H9 (cell line): ENCODE results near the gene UBP1. TPM values are rescaled to one million over a fixed set of nuclear protein-coding genes. Genes with fewer than 3 reads are reported as not detected.

Source experiments
- DNase-seq: peaks from one replicate; pipeline ENCODE4 v3.0.0-alpha.2; 2017
- H2AFZ ChIP-seq: one replicate; pipeline ENCODE4 v1.6.1; 2013; ENCODE audit warnings: mild to moderate bottlenecking, low read length, control low read depth, moderate library complexity
- H2AK5ac ChIP-seq: 2 replicates; pipeline ENCODE4 v1.6.1; 2013; ENCODE audit warnings: low read length, control low read depth, mixed read lengths; ENCODE audit not compliant: insufficient read length
- H2BK120ac ChIP-seq: one replicate; pipeline ENCODE4 v1.6.1; 2013; ENCODE audit warnings: low read depth, mild to moderate bottlenecking, low read length, control low read depth, inconsistent platforms; ENCODE audit not compliant: poor library complexity, severe bottlenecking
- H2BK12ac ChIP-seq: 2 replicates; pipeline ENCODE4 v1.6.1; 2013; ENCODE audit warnings: low read length, control low read depth, mixed read lengths, low read depth; ENCODE audit not compliant: insufficient read length
- H2BK15ac ChIP-seq: 2 replicates; pipeline ENCODE4 v1.6.1; 2013; ENCODE audit warnings: low read depth, low read length, control low read depth
- H2BK20ac ChIP-seq: one replicate; pipeline ENCODE4 v1.6.1; 2013; ENCODE audit warnings: low read depth, mild to moderate bottlenecking, low read length, control low read depth, inconsistent platforms; ENCODE audit not compliant: poor library complexity, severe bottlenecking
- H2BK5ac ChIP-seq: 2 replicates; pipeline ENCODE4 v1.6.1; 2013; ENCODE audit warnings: low read length, control low read depth, mixed read lengths; ENCODE audit not compliant: insufficient read length
- H3K14ac ChIP-seq: 2 replicates; pipeline ENCODE4 v1.6.1; 2013; ENCODE audit warnings: low read length, control low read depth; ENCODE audit not compliant: insufficient read depth
- H3K18ac ChIP-seq: 2 replicates; pipeline ENCODE4 v1.6.1; 2013; ENCODE audit warnings: low read depth, mild to moderate bottlenecking, mixed read lengths, low read length, control low read depth; ENCODE audit not compliant: insufficient read length
- H3K23ac ChIP-seq: 2 replicates; pipeline ENCODE4 v1.6.1; 2013; ENCODE audit warnings: low read length, control low read depth, mixed read lengths, low read depth; ENCODE audit not compliant: insufficient read length
- H3K23me2 ChIP-seq: 2 replicates; pipeline ENCODE4 v1.6.1; 2013; ENCODE audit warnings: low read depth, mild to moderate bottlenecking, mixed read lengths, low read length, control low read depth; ENCODE audit not compliant: insufficient read length, poor library complexity, severe bottlenecking
- H3K27ac ChIP-seq: 2 replicates; pipeline ENCODE4 v1.5.1; 2013; ENCODE audit warnings: low read length, control low read depth, mixed read lengths, low read depth; ENCODE audit not compliant: insufficient read length
- H3K27me3 ChIP-seq: 2 replicates; pipeline ENCODE4 v1.6.1; 2013; ENCODE audit warnings: low read length, control low read depth, inconsistent platforms; ENCODE audit not compliant: insufficient read depth
- H3K4ac ChIP-seq: 2 replicates; pipeline ENCODE4 v1.6.1; 2013; ENCODE audit warnings: low read depth, mild to moderate bottlenecking, control low read depth, inconsistent platforms, low read length, moderate library complexity
- H3K4me1 ChIP-seq: 2 replicates; pipeline ENCODE4 v1.6.1; 2013; ENCODE audit warnings: low read length, control low read depth, inconsistent platforms; ENCODE audit not compliant: insufficient read depth
- H3K4me2 ChIP-seq: 2 replicates; pipeline ENCODE4 v1.6.1; 2013; ENCODE audit warnings: low read length, control low read depth, mixed read lengths; ENCODE audit not compliant: insufficient read length, insufficient read depth
- H3K56ac ChIP-seq: 2 replicates; pipeline ENCODE4 v1.6.1; 2013; ENCODE audit warnings: low read depth, mild to moderate bottlenecking, mixed read lengths, low read length, control low read depth; ENCODE audit not compliant: insufficient read length
- H3K79me1 ChIP-seq: 2 replicates; pipeline ENCODE4 v1.6.1; 2013; ENCODE audit warnings: low read depth, mild to moderate bottlenecking, moderate library complexity, low read length, control low read depth, inconsistent platforms; ENCODE audit not compliant: insufficient read depth, poor library complexity, severe bottlenecking
- H3K79me2 ChIP-seq: 2 replicates; pipeline ENCODE4 v1.6.1; 2013; ENCODE audit warnings: low read length, control low read depth, inconsistent platforms; ENCODE audit not compliant: insufficient read depth
- H3K9ac ChIP-seq: 2 replicates; pipeline ENCODE4 v1.6.1; 2013; ENCODE audit warnings: low read length, control low read depth, mixed read lengths; ENCODE audit not compliant: insufficient read length; ENCODE audit errors: extremely low read depth
- H3K9me3 ChIP-seq: one replicate; pipeline ENCODE4 v1.6.1; 2013; ENCODE audit warnings: low read depth, low read length, inconsistent platforms; ENCODE audit not compliant: control insufficient read depth
- H3T11ph ChIP-seq: one replicate; pipeline ENCODE4 v1.6.1; 2013; ENCODE audit warnings: mild to moderate bottlenecking, low read length, control low read depth, inconsistent platforms
- H4K20me1 ChIP-seq: one replicate; pipeline ENCODE4 v1.6.1; 2013; ENCODE audit not compliant: control insufficient read depth, insufficient read length, insufficient read depth
- H4K5ac ChIP-seq: 2 replicates; pipeline ENCODE4 v1.6.1; 2013; ENCODE audit warnings: low read depth, mild to moderate bottlenecking, mixed read lengths, low read length, control low read depth; ENCODE audit not compliant: insufficient read length
- H4K8ac ChIP-seq: replicated peaks from 2 replicates; pipeline ENCODE4 v1.6.1; 2013; ENCODE audit warnings: low read length, control low read depth, mixed read lengths, low read depth; ENCODE audit not compliant: insufficient read length
- H4K91ac ChIP-seq: 2 replicates; pipeline ENCODE4 v1.6.1; 2013; ENCODE audit warnings: low read depth, mild to moderate bottlenecking, moderate library complexity, mixed read lengths, low read length, control low read depth; ENCODE audit not compliant: insufficient read length
- H3K27ac Mint-ChIP-seq, 3 experiments: 2 replicates in 2 of 3; 3 replicates in 1 of 3; pipeline ENCODE4 v1.8.0; 2020 to 2021; ENCODE audit warnings: mixed read lengths in 3 of 3, mild to moderate bottlenecking in 1 of 3, moderate library complexity in 1 of 3
- H3K27me3 Mint-ChIP-seq: 2 replicates; pipeline ENCODE4 v1.8.0; 2021; ENCODE audit warnings: low read depth, mild to moderate bottlenecking, moderate library complexity, mixed read lengths
- H3K36me3 Mint-ChIP-seq, 3 experiments: 2 replicates in 2 of 3; 3 replicates in 1 of 3; pipeline ENCODE4 v1.8.0; 2020 to 2021; ENCODE audit warnings: low read depth in 3 of 3, mixed read lengths in 3 of 3; ENCODE audit not compliant: insufficient read depth in 1 of 3
- H3K4me1 Mint-ChIP-seq, 2 experiments: 2 replicates each; pipeline ENCODE4 v1.8.0; 2020; ENCODE audit warnings: mixed read lengths in 2 of 2
- H3K4me3 Mint-ChIP-seq, 2 experiments: 2 replicates in 1 of 2; 3 replicates in 1 of 2; pipeline ENCODE4 v1.8.0; 2020 to 2021; ENCODE audit warnings: mild to moderate bottlenecking in 2 of 2, mixed read lengths in 2 of 2, moderate library complexity in 1 of 2
- H3K9me3 Mint-ChIP-seq, 2 experiments: 2 replicates in 1 of 2; 3 replicates in 1 of 2; pipeline ENCODE4 v1.8.0; 2020; ENCODE audit warnings: mild to moderate bottlenecking in 2 of 2, mixed read lengths in 2 of 2, moderate library complexity in 1 of 2
- CTCF ChIP-seq: fragments of 200-600 bp; sonication (generic); conservative IDR thresholded peaks from 3 replicates; pipeline ENCODE4 v1.8.0; 2021; ENCODE audit warnings: antibody characterized with exemption, mild to moderate bottlenecking
- whole genome bisulfite sequencing: extraction: QIAGEN DNeasy Blood & Tissue Kit; methylation state at CpG from one replicate; pipeline ENCODE4 v1.1.7; 2013; ENCODE audit warnings: missing lambda C conversion rate, low lambda C conversion rate, mixed read lengths; ENCODE audit not compliant: insufficient read length; ENCODE audit errors: extremely low coverage; 5-methylcytosine and 5-hydroxymethylcytosine counted together
- total RNA-seq: library from RNA; stranded (reverse); gene quantifications from 2 replicates; pipeline ENCODE4 v1.2.1, GENCODE V29; 2021

The UBP1 gene
- total RNA-seq, 1 experiment from 2014 or later = 103 TPM

- no peak overlapping the region for H2AFZ ChIP-seq
- H2BK5ac ChIP-seq = no peak overlapping the region
- H4K20me1 ChIP-seq = no peaks in the 10 kb centered on the region
- no peak overlapping the region for H4K8ac ChIP-seq
- Mint-ChIP-seq H3K27ac (peak overlapping the region in 1 of 3 experiments; percentile 69; a peak in 2 of 7 replicates), H3K4me3 (no peak overlapping the region), H3K36me3 (peaks cover 27 to 81% (median 74%) of the 10 kb centered on the region in 3 experiments; a peak in 6 of 7 replicates), H3K4me1 (peaks cover 10 to 11% of the 10 kb centered on the region in 2 experiments), H3K9me3 (no peaks in the 10 kb centered on the region), H3K27me3 (no peaks in the 10 kb centered on the region)
- H4K91ac ChIP-seq = no peak overlapping the region
- no peak overlapping the region for H2BK20ac ChIP-seq
- no peaks in the 10 kb centered on the region for H3K79me2 ChIP-seq
- no peak overlapping the region for H3K27ac ChIP-seq
- no peaks in the 10 kb centered on the region for H3K27me3 ChIP-seq
- peaks cover 2% of the 10 kb centered on the region; the same call in 1 of the 2 replicates for H3K4me1 ChIP-seq
- no peak for TF ChIP-seq CTCF
- H3K9me3 ChIP-seq = no peaks in the 10 kb centered on the region
- no peak overlapping the region for H3K4ac ChIP-seq
- no peak overlapping the region for H4K5ac ChIP-seq
- H3K4me2 ChIP-seq = no peak overlapping the region
- H3K14ac ChIP-seq = no peak overlapping the region
- no peaks in the 10 kb centered on the region for H3K79me1 ChIP-seq
- no peaks in the 10 kb centered on the region for H3K23me2 ChIP-seq
- no peak overlapping the region for H3T11ph ChIP-seq
- H3K56ac ChIP-seq = no peak overlapping the region
- no peak overlapping the region for H2BK15ac ChIP-seq
- no peak overlapping the region for H2BK120ac ChIP-seq
- H3K18ac ChIP-seq = no peak overlapping the region
- no peak overlapping the region for H3K23ac ChIP-seq
- H3K9ac ChIP-seq = no peak overlapping the region
- H2BK12ac ChIP-seq = no peak overlapping the region
- no peak for DNase-seq
- no peak overlapping the region for H2AK5ac ChIP-seq
- WGBS = no CpG with 5 or more reads among the region's 7 CpGs
Observed at GRCh38 chr3:33388374-33389100, 51.7 kb downstream of the UBP1 start.
